ELR (cell line): ENCODE data around the gene STOML1.
"Not testable (repeated sequence)": the region's sequence is repeated elsewhere in the genome, so short reads cannot be mapped to it uniquely, and the experiment has no call there.

ENCODE experiments used
- DNase-seq: peaks from one replicate; pipeline ENCODE4 v3.0.0-alpha.2; 2015; ENCODE audit warnings: low read depth

Gene STOML1

DNA sequence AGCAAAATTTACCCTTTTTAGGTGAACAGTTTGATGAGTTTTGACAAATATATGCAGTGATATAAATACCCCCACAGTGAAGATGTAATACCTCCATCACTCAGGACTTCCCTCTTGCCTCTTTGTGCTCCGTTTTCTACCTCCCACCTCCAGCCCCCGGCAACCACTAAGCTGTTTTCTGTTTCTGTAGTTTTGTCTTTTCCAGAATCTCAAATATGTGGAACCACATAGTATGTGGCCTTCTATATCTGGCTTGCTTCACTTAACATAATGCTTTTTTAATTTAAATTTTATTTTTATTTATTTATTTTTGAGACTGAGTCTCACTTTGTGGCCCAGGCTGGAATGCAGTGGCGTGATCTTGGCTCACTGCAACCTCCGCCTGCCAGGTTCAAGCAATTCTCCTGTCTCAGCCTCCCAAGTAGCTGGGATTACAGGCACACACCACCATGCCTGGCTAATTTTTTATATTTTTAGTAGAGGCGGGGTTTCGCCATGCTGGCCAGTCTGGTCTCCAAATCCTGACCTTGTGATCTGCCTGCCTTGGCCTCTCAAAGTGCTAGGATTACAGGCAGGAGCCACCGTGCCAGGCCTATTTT is 31.5 kb downstream of the STOML1 start:
- DNase-seq = not testable (repeated sequence)

DNA sequence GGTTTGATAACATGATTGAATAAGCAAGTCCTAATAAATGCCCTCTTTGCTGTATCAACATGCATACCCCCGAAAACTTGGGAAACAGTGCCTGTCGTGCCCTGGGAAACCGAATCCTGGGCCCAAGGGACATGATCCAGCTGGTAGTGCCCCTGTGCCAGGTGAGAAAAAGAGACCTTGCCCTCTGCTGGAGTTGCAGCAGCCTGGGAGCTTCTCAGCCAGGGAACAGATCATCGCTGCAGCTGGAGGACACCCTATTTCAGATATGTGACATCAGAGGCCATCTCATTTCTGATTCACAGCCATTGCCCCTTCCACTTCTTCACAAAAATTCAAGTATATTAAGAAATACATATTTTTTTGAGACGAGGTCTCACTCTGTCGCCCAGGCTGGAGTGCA is 32.3 kb downstream of the STOML1 start:
- DNase-seq = no peak

DNA sequence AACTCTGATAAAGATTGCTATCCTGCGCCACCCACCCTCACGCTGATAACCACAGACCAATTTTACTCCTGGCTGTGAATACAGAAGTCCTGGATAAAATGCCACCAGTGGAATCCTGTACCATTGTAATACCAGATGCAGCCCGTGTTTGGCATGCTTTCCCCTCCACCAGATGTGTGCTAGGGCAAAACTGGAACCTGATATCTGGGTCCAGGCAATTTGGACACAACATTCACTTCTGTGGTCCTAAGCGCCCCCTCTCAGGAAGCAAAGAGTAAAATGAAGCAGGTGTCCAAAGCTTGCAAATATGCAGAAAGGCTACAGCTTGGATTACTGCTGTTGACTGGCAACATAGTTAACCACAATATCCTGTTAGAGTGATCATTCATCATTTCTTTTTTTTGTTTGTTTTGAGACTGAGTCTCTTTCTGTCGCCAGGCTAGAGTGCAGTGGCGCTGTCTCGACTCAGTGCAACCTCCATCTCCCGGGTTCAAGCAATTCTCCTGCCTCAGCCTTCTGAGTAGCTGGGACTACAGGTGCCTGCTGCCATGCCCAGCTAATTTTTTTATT is 33.0 kb downstream of the STOML1 start:
- DNase-seq = peak; percentile 71

DNA sequence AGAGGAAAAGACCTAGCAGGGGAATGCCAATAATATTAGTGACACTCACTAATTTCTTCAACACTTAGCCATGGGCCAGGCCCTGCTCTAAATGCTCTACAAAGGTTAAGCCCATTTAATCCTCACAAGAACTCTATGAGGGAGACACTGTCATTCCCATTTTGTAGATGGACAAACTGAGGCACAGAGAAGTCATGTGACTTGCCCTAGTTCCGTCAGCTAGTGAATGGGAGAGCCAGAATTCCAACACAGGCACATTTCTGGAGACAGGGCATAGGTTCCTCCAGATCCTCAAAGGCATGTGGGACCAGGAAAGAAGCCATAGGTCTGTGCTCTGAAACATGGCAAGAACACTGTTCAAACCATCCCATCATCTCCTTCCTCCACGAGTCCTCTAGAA is 34.3 kb downstream of the STOML1 start:
- DNase-seq = no peak

DNA sequence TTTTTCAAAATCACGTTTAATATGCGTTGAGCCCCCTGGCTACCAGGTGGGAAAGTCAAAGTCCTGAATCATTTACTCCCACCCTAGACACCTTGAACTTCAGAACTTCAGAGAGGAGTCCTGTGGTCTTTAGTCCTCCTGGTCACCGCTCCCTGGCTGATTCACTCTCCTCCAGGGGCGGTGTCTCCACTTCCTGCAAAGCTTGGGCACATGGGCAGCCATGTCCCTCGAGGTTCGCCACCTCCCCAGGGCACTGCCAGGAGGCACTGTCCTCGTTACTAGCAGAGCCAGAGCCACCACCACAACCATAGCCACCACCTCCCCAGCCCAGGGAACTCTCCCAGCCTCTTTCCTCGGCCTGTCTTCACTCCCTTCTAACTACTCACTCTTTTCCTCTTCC is 34.8 kb downstream of the STOML1 start:
- peak; percentile 61 for DNase-seq

DNA sequence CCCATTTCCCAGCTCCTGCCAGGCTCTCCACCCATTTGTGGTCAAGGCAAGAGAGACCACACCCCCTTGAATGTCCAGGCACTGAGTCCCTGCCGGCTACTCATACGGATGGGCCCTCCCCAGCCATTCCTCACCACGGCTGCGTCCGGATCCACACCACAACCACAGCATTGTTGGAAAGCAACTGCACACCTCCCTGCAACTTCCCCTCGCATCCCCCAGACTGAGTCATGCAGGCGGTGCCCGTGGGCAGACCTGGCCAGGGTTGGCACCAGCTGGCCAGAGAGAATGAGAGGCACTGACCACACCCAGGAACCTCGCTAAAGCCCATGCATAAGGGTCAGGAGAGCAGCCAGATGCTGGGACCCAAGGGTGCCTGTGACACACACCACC is 35.4 kb downstream of the STOML1 start:
- DNase-seq = peak; percentile 98

DNA sequence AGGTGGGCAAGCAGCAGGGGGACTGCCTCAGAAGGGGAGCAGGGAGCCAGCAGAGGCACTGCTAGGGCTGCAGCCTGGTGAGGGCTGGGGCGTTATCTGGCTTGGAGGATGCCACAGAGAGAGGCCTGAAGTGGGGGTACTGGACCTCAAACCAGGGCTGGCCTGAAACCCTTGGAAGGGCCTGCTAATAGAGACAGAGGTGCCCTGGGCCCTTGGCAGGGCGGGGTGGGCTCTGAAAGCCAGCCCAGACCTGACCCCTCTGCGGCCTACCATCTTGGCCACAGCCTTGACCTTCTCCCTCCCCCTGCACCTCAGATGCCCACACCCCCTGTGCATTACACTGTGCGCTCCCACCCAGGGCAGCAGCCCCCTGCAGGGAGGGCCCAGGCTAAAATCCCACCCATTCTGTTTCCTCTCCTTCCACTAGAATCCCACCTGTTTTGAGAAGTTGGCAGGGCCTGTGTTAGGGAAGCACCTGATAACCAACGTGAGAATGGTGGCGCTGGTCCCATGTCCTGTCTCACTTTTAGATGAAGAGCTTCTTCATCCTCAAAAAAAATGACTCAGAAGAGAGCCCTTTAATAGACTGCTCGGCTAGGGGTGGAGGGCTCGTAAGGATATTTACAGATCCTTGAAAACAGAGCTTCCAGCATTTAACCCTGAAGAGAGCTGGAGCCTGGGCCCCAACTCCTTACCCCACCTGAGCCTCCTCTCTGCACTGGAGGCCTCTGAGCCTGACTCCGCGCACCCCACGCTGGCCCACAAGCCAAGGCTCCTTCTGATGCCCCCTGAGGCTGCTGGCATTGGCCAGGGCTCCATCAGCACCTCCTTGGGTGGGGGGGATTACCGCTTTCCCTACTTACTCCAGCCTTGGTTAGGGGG is 36.0 kb downstream of the STOML1 start:
- no peak for DNase-seq

DNA sequence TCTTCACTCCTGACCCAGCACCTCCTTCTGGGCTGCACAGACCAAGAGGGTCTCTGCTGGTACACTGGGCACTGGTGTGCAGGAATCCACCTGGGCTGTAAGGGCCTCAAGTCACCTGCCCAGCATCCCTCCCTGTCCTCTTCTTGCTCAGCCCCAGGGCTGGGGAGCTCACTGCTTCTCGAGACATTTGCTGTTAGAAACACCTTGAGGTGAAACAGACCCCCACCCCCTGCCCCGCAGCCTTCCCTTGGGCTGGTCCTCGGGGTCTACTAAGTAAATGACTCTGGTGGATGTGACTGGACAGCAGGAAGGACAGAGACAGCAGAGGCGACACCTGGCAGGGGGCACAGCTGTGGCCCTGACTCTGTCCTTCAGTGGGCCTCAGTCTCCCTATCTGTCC is 36.8 kb downstream of the STOML1 start:
- no peak for DNase-seq

DNA sequence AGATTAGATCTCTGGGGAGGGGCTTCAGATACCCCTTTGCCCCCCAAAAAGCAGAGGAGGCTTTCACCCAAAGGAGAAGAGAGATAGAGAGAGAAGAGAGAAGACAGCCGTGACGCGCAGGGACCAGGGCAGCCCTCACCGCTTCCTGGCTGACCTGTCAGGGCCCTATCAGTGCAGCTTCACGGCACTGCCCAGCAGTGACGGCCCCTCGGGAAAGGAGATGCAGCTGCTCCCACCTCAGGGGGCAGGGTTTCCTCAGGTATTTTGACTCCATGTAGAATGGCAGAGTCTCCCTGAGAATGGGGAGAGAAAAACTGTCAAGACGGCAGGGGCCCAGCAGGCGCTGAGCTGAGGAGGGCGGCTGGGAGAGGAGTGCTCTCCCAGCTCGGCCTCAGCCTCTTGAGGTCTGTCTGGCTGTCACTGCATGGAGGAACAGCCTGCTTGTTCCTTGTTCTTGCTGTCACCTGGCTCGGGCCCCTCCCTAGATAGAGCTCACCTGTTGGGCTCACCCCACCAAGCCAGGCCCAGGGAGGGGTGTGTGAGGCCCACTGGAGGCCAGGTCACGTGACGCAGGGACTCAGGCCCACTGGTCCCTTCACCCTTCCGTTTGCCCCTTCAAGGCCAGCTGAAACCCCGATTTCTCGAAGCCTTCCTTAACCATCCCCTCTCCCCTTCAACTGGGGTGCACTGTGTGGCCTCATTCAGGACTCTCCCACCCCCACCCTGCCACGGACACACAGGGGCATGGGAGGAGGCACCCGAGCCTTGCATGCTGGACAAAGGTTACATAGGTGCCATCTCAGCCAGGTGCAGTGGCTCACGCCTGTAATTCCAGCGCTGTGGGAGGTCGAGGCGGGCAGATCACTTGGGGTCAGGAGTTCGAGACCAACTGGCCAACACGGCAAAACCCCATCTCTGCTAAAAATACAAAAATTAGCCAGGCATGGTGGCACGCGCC is 37.6 kb downstream of the STOML1 start:
- no peak for DNase-seq

DNA sequence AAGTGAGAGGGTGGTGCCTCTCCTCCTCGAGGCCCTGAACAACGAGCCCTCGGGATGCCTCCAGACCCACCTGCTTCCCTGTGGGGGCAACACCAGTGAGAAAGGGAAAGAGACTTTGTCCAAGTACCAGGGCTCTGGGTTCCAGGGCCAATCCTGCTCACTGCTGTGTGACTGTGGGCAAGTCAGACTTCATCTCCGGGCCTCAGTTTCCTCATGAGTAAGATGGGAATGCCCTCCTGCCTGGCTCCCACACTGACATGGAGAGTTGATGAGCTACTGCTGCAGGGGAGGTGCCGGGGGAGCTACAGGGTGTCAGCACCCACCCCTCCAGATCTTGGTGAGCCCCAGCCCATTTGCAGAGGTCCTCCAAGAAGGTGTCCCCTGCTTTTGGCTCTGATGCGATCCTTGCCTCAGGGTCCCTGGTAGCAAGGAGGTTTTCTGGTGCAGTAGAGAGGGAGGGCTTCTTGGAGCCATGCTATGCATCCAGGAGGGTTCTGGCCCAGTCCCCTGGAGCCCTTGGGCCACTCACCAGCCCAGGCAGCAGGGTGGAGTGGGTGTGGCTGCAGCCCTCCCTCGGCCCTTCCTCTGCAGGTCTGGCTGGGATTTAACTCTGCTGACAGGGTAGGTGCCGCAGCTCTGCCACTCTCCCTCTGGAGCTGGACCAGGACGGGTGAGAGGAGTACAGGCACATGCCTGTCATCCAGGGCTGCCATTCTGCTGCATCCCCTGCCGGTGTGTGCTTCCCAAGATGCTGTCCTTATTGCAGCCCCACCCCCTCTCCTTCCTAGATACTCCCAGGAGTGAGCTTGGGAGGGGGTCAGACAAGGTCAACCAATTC is 39.0 kb downstream of the STOML1 start:
- no peak for DNase-seq

DNA sequence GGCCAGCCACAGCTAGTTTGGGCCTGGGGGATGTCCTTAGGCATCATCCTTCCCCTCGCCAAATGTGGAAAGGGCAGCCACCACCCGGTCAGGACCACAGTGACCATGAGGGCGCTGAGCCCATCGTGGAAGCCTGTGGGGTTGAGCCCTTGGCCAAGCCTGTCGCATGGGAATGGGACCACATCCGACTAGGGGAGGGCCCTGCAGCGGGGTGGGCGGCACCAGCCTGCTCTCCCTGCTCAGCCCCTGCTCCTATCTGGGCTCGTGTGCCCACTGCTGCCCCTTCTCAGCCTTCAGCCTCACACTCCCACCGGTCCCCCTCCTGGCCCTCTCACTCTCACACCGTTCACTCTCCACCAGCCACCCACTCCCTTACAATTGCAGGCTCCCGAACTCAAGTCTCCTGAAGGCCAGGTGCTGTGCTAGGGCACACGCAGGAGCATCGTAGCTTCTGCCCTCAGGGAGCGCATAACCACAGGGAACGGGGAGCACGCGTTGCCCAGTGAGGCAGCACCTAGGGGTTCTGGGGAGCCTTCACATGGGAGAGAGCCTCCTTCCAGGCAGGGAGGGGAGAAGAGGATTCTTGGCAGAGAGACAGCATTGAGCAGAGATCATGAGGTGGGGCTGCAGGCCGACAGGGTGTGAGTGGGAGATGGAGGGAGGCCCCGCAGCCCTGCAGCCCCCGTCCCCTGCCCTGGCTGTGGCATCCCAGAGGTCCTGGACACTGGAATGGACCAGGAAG is 39.8 kb downstream of the STOML1 start:
- no peak for DNase-seq

DNA sequence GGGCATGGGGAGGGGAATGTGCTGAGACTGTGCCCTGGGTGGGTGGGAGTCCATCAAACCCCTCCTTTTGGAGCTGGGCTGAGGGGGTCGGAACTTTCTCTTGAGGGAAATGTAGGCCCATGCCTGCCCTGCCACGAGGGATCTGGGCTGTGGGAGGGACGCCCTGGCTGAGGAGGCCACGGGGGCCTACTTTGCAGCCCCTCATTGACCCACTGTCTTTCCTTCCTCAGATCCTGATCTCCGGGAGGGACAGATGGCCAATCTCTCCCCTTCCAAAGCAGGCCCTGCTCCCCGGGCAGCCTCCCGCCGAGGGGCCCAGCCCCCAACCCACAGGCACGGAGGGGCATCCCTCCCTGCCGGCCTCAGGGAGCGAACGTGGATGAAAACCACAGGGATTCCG is 40.5 kb downstream of the STOML1 start:
- DNase-seq = no peak

DNA sequence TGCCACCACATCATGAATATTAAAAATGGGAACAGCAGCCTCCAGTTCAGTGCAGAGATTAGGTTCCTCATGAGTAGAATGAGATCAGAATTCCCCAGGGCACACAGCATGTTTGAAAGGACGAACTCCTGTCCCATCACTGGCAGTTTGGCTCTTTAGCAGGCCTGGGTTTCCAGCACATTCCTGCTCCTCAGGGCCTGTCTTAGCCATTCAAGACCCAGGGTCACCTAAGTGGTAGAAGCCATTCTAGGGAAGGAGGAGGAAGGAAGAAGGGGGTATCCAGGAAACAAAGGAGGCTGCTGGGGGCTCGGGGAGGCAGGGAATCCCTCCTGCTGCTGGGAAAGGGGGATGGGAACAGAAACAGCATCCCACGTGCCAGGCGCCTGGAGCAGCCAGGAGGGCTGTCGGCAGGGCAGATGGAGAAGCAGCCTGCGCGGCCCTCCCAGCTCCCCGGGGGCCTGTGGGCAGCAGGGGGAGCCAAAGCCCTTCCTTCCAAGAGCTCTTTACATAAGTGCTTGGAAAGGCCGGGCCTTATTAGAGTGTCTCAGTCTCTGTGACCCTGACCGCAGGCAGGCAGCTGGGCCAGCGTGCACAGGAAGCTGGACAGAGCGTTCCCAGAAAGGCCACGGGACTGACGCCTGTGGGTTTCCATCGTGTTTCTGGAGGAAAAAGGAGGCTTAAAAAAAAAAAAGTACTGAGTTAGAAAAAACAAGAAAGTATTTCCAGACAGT is 41.1 kb downstream of the STOML1 start:
- DNase-seq = peak; percentile 97

DNA sequence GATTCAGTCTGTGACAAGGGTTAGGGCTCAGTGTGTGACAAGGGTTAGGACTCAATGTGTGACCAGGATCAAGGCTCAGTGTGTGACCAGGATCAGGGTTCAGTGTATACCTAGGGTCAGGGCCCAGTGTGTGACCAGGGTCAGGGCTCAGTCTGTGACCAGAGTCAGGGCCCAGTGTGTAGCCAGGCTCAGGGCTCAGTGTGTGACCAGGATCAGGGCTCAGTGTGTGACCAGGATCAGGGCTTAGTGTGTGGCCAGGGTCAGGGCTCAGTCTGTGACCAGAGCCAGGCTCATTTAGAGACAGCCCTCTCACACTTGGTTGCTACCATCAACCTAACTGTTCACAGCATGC is 41.6 kb downstream of the STOML1 start:
- no peak for DNase-seq

DNA sequence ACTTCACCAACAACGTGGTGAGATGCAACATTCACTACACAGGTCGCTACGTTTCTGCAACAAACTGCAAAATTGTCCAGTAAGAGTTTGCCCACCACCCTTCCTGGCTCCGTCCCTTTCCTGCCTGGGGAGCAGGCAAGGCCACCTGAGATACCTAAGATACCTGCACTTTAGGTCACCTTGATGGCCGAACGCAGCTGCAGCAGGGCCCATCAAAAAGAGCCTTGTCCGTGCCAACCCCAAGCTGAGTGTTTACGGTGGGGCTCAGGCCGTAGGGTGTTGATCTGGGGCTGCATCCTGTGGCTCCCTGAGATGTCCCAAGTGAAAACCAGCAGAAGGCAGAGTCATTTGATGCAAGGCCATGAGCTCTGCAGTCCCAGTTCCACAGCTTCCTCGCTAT is 42.6 kb downstream of the STOML1 start:
- DNase-seq = no peak

DNA sequence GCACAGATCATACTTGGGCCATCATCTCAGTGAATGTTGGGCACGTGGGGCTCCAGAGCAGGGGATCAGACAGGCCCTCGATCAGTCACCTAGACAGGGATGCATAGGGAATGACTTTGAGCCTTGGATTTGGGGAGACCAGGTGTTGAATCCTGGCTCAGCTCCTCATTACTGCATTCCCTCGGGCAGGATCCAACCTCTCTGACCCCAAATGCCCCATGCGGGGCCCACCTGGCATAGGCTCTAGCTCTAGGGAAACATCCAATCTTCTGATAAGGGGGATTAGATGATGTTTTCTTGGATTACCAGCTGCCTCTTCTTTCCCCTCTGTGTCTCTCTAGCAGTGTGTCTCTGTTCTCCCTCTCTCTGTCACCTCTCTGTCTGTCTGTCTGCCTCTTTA is 43.1 kb downstream of the STOML1 start:
- no peak for DNase-seq

DNA sequence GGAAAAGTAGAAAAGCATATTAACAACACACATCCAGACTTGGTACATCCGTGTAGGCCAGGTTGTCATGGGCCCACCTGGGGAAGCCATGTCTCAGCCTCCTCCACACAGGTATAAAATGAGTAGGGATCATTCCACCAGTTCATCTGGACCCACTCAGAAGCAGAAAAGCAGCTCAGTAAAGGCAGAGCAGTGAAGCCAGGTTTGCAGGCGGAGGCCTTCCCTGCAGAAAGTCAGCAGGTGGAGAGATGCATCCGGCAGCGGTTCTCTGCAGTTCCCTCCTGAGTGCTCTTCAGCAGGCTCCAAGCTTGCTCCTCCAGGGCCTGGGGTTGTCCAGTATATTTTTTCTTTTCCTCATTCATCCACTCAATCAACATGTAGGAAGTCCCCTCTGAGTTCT is 43.7 kb downstream of the STOML1 start:
- no peak for DNase-seq

DNA sequence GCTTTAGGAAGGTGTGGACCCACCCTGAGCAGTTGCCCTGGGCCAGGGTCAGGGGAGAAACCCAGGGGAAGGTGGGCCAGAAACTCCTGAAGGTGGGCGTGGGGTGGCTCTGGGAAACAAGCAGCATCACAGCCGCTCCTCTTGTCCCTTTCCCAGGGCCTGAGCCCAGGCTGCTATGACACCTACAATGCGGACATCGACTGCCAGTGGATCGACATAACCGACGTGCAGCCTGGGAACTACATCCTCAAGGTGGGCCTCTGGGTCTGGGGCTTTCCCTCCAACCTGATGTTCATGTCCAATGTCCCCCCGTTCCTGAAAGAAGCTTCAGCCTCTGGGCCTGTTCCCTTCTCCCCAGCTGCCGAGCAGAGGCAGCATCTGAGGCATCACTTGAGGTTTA is 44.4 kb downstream of the STOML1 start:
- no peak for DNase-seq

DNA sequence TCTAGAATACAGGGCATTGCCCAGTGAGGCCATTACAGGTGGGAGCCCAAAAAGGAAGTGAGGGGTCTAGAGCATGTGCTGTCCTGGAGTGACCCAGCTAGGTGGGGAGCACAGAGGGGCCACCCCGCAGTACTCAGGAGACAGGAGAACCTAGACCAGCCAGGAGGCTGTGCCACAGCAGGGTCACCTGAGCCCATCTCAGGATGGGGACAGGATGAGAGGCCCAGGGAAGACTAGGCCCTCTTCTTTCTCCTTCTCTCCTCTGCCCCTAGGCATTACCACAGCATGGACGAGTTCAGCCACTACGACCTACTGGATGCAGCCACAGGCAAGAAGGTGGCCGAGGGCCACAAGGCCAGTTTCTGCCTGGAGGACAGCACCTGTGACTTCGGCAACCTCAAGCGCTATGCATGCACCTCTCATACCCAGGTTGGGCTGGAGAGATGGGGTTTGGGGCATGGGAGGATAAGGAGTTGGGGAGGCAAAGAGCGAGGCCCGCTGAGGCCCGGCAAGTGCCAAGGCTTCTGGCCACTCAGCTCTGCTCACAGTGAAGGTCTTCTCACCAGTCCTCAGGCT is 45.2 kb downstream of the STOML1 start:
- no peak for DNase-seq
